Spinal cord (tissue), 10 donors: ENCODE results near the gene SLC38A9. TPM values are rescaled to one million over a fixed set of nuclear protein-coding genes. Genes with fewer than 3 reads are reported as not detected.

Source experiments
- DNase-seq, 6 donors: peaks; one replicate each; pipeline versions ENCODE4 v3.0.0 to v3.0.0-alpha.2; 2013 to 2015; ENCODE audit warnings: low spot score in 6 of 6, low read depth in 4 of 6
- H3K27ac ChIP-seq: one replicate; pipeline ENCODE4 v1.5.1; 2013; ENCODE audit warnings: low read depth, low read length, control low read depth
- H3K27me3 ChIP-seq: one replicate; pipeline ENCODE4 v1.6.1; 2013; ENCODE audit warnings: low read length; ENCODE audit not compliant: control insufficient read depth, insufficient read depth
- H3K36me3 ChIP-seq: one replicate; pipeline ENCODE4 v1.6.1; 2013; ENCODE audit warnings: low read length; ENCODE audit not compliant: control insufficient read depth, insufficient read depth
- H3K4me1 ChIP-seq: one replicate; pipeline ENCODE4 v1.6.1; 2013; ENCODE audit warnings: low read length; ENCODE audit not compliant: control insufficient read depth, insufficient read depth
- H3K4me3 ChIP-seq: one replicate; pipeline ENCODE4 v1.5.1; 2013; ENCODE audit warnings: low read depth, low read length, control low read depth
- H3K9me3 ChIP-seq: one replicate; pipeline ENCODE4 v1.6.1; 2013; ENCODE audit warnings: low read length; ENCODE audit not compliant: control insufficient read depth, insufficient read depth
- WGBS: methylation state at CpG from one replicate; pipeline ENCODE4 v1.1.5; 2013; ENCODE audit warnings: missing lambda C conversion rate; ENCODE audit not compliant: insufficient coverage; 5-methylcytosine and 5-hydroxymethylcytosine counted together
- polyA plus RNA-seq, 2 donors: library from polyadenylated mRNA; unstranded; fragments of 120-200 nt; gene quantifications; one replicate each; pipeline ENCODE4 v1.2.1, GENCODE V29; 2013; ENCODE audit not compliant: insufficient read length in 2 of 2
- total RNA-seq, 2 donors: library from RNA; depleted of rRNA in 1 of 2; stranded (reverse); fragments of 120-200 nt in 1 of 2; fragments of >200 nt in 1 of 2; gene quantifications; one replicate each; pipeline versions ENCODE4 v1.2.3 to v1.2.4, GENCODE V29; 2013 to 2014
- donor health status: healthy.

The SLC38A9 gene
- total and polyA plus RNA-seq, 4 donors: 16.8 to 63.7 (median 25.0) TPM

DNA sequence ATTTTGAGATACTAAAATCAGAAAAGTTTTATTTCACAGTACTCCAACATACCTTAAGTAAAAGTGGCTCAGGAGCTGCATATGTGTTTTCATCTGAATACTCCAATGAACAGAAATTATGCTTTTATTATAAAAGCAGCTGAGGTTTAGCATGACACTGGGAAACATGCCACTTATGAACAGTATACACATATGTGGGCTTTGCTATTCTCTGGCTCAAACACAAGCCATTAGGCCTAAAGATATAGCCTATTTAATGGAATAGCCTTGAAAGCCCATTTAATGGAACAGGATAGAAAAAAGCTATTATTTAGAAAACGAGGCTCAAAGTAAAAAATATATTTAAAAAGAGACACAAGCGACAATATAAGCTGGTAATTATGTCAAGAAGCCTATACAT, 74.1 kb downstream of the SLC38A9 start:
- no peak overlapping the region for H3K4me3 ChIP-seq
- no peak overlapping the region for H3K27ac ChIP-seq
- no peaks in the 10 kb centered on the region for H3K27me3 ChIP-seq
- H3K9me3 ChIP-seq: no peaks in the 10 kb centered on the region
- no CpG with 5 or more reads among the region's 2 CpGs for WGBS
- no peaks in the 10 kb centered on the region for H3K4me1 ChIP-seq
- peaks cover 3% of the 10 kb centered on the region for H3K36me3 ChIP-seq
- no peak for DNase-seq

DNA sequence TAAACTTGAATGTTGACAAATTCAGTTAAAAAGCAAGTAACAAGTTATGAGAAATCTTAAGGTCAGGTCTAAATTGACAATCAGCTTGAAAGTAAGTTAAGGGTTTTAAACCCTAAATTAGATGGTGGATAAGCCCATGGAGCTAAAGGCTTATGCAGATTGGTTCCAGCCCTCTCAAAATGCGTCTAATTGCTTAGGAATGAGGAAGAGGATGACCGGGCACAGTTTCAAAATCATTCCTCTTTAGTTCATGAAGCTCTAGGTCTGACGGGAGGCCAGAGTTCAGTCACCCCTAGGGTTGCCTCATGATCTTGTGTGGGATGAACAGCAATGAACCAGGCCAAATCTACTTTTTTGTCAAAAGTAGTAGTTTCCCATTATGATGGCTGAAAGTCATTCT, 75.4 kb downstream of the SLC38A9 start:
- Histone ChIP-seq H3K9me3 (no peaks in the 10 kb centered on the region), H3K4me1 (no peaks in the 10 kb centered on the region), H3K27me3 (no peaks in the 10 kb centered on the region), H3K4me3 (no peak overlapping the region), H3K36me3 (peaks cover 6% of the 10 kb centered on the region), H3K27ac (peak overlapping the region; percentile 3)
- peak in 1 of 6 donors; percentile 18 for DNase-seq
- 90% methylated on average over 2 of the region's 3 CpGs for WGBS

DNA sequence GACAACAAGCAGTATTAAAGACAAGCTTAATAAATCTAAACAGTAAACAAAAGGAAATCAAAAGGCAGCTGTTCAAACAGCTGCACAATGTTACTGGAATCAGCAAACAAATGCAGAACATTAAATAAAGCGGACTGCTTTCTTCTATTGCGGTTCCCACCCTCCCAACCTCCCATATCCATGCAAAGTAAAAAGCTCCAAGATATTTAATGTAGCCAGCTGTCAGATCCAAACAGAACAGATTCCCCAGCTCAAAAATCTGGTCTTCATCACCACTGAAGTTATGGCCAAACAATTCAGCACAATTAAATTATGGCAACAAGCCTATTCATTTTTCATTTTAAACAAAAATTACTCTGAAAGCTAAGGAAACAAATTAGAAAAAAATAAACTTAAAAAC, 75.9 kb downstream of the SLC38A9 start:
- no peaks in the 10 kb centered on the region for H3K4me1 ChIP-seq
- 50% methylated on average over 1 of the region's 2 CpGs for WGBS
- no peaks in the 10 kb centered on the region for H3K9me3 ChIP-seq
- H3K4me3 ChIP-seq: no peak overlapping the region
- H3K27me3 ChIP-seq: no peaks in the 10 kb centered on the region
- H3K27ac ChIP-seq: no peak overlapping the region
- peaks cover 6% of the 10 kb centered on the region for H3K36me3 ChIP-seq
- peak in 2 of 6 donors; percentile 30 to 39 for DNase-seq

DNA sequence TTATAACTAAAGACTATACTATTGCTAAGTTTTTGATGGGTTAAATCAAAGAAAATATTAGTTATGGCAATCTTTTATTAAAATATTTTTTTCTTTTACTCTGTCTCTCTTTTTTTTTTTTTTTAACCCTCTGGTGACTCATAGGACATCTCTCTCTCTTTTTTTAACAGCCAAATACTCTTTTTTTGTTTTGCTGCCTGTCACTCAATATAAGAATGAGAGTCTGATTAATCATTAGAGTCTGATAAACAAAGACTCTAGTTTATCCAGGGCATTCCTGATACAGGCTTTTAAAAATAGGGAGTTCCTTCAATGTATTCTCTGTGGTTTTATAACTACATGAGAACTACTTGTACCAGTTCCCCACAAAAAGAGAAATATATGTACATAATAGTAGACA, 77.3 kb downstream of the SLC38A9 start:
- Histone ChIP-seq H3K4me1 (no peaks in the 10 kb centered on the region), H3K27ac (no peak overlapping the region), H3K36me3 (peaks cover 6% of the 10 kb centered on the region), H3K4me3 (no peak overlapping the region), H3K9me3 (no peaks in the 10 kb centered on the region), H3K27me3 (no peaks in the 10 kb centered on the region)
- no peak for DNase-seq

DNA sequence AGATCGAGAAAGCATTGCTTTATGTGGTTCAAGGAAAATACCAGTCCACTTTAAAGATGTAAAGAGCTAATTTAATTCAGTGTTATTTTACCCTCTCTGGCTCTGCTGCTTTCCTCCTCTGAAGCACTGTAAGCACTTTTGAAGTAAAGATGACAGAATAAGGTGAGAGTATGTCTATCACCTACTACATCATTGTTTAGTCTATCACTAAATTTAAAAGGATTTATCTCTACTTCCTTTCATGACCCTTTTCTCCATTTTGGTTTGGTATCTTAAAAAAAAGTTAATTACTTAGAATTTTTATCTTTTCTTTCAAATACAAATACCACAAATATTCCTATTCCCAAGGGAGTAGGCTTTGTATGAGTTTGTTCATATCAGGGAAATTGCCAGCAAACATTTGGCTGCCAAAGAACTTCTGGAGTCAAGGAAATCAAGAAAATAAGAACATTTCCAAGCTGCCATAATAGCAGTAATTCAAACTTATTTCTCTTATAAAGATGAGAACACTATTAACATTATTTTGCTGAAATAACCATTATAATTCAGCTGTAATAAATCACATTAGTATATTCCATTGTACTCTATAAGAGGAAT, 77.8 kb downstream of the SLC38A9 start:
- peaks cover 6% of the 10 kb centered on the region for H3K36me3 ChIP-seq
- peak in 1 of 6 donors; percentile 29 for DNase-seq
- no CpG with 5 or more reads among the region's 1 CpG for WGBS

DNA sequence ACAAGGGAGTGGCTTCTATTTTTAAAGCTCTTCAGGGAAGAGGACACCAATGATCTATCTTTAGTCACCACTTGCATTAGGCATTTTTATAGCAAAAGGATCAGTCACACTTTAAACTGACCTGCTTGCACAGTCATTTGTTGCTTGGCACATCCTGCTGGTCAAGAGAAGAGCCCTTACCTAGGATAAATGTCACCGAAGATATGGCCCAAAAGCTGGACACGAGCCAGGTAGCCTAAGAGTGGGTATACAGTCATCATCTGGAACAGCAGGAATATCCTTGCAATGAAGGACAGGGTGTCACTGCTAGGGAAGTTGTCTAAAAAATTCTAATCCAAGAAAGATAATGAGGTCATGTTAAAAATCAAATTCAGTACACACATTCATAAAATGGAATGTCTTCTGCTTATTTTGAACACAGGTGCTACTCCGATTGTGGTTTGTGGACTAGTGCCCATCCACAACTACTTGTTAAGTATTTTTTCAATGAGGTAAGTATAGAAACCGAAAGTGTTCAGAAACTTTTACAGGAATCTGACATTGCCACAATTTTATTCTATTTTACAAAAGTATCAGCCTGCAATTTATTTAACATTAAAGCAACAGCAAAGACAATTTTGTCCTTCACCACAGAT, 78.4 kb downstream of the SLC38A9 start:
- WGBS: 93% methylated on average over 2 of the region's 4 CpGs
- no peak overlapping the region for H3K4me3 ChIP-seq
- H3K36me3 ChIP-seq: peaks cover 2% of the 10 kb centered on the region
- no peak for DNase-seq
- no peaks in the 10 kb centered on the region for H3K27me3 ChIP-seq
- H3K27ac ChIP-seq: no peak overlapping the region
- H3K9me3 ChIP-seq: no peaks in the 10 kb centered on the region
- no peaks in the 10 kb centered on the region for H3K4me1 ChIP-seq

More for the DNA sequence above, 77.8 kb downstream of the SLC38A9 start:
- H3K9me3 ChIP-seq: no peaks in the 10 kb centered on the region
- no peak overlapping the region for H3K4me3 ChIP-seq
- H3K27ac ChIP-seq: no peak overlapping the region
- H3K27me3 ChIP-seq: no peaks in the 10 kb centered on the region
- H3K4me1 ChIP-seq: no peaks in the 10 kb centered on the region

DNA sequence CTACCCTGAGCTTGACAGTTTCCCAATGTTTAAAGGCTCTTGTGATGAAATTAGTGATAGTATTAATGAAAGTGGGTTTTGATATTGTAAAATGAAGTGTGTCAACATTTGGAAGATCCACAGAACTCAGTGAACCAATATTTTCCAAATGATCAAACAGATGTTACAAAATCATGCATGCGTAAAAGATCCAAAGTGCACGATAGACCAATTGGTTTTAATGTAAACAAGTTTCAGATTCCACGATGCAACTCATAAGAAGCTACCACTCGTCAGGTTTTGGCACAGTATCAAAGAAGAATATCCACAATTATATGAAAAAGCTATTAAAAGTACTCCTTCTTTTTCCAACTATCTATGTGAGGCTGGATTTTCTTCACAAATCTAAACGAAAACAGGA, 82.3 kb downstream of the SLC38A9 start:
- peaks cover 2% of the 10 kb centered on the region for H3K36me3 ChIP-seq
- H3K4me1 ChIP-seq: no peaks in the 10 kb centered on the region
- no CpG with 5 or more reads among the region's 5 CpGs for WGBS
- H3K9me3 ChIP-seq: no peaks in the 10 kb centered on the region
- no peak for DNase-seq
- no peak overlapping the region for H3K4me3 ChIP-seq
- H3K27me3 ChIP-seq: no peaks in the 10 kb centered on the region
- no peak overlapping the region for H3K27ac ChIP-seq

DNA sequence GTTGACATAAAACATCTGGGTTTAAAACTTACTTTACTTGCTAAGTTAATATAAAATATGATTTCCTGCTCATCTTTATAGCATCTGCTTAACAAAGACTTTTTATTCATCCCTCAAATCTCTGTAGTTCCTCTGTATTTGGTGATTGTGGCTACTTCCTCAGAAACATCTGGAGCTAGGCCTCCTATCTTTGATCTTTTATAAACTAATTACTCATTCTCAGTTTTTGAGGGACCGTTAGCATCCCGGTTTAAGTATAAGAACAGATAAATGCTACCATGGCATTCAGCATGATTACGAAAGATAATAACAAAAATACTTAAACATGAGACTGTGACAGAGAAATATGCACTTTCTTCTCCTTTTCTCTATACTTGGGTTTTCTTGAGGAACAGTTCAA, 85.3 kb downstream of the SLC38A9 start:
- H3K36me3 ChIP-seq: no peaks in the 10 kb centered on the region
- no peak overlapping the region for H3K4me3 ChIP-seq
- H3K4me1 ChIP-seq: no peaks in the 10 kb centered on the region
- no peaks in the 10 kb centered on the region for H3K9me3 ChIP-seq
- no peaks in the 10 kb centered on the region for H3K27me3 ChIP-seq
- no peak for DNase-seq
- no CpG with 5 or more reads among the region's 3 CpGs for WGBS
- no peak overlapping the region for H3K27ac ChIP-seq

DNA sequence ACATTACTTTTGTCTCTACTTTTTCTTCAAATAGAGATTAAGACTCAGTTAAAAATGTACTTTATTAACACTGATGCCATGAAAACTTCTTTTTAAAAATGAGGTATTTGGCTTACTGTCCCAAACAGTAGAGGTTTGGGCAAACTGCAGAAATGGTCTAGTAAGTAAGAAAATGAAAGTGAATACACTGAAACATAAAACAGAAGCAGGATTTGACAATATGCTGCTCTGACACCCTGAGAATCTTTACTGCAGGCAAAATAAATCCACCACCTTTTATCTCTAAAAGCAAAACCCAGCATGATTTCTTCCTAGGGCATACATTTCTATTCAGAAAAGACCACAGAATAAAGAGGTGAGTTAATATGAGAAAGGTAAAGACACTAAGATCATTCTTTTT, 86.2 kb downstream of the SLC38A9 start:
- no peak overlapping the region for H3K27ac ChIP-seq
- H3K36me3 ChIP-seq: no peaks in the 10 kb centered on the region

DNA sequence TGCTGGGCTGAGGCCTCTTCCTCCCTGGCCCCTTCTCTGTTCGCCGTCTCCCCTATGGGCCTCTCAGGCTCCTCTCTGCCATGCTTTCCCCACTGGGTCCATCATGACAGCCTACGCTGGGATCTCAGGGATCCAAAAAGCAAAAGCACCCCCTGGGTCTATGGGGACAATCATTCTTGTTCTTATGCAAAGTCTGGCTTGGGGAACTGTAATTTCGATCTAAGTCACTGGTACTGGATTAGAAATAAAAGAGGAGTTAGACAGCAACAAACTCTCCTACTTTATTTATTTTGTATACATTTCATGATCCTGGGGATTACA, 86.6 kb downstream of the SLC38A9 start:
- H3K9me3 ChIP-seq: no peaks in the 10 kb centered on the region
- no peak overlapping the region for H3K27ac ChIP-seq
- DNase-seq: no peak
- 76% methylated on average over 2 of the region's 4 CpGs for WGBS
- no peaks in the 10 kb centered on the region for H3K27me3 ChIP-seq
- no peak overlapping the region for H3K4me3 ChIP-seq
- H3K4me1 ChIP-seq: no peaks in the 10 kb centered on the region
- no peaks in the 10 kb centered on the region for H3K36me3 ChIP-seq

More for the DNA sequence above, 86.2 kb downstream of the SLC38A9 start:
- H3K9me3 ChIP-seq: no peaks in the 10 kb centered on the region
- no peak for DNase-seq
- no peak overlapping the region for H3K4me3 ChIP-seq
- no peaks in the 10 kb centered on the region for H3K27me3 ChIP-seq
- H3K4me1 ChIP-seq: no peaks in the 10 kb centered on the region
